Parathyroid adenoma (tissue), 2 donors: ENCODE results near the gene ITIH6.

Experiments used
- H2AFZ ChIP-seq: fragments of 300-600 bp; sonication (generic); one replicate; pipeline ENCODE4 v1.7.0; 2017; ENCODE audit warnings: antibody characterized with exemption, mild to moderate bottlenecking
- H3K27ac ChIP-seq: fragments of 300-600 bp; sonication (generic); one replicate; pipeline ENCODE4 v1.7.0; 2017
- H3K27me3 ChIP-seq: fragments of 300-600 bp; sonication (generic); one replicate; pipeline ENCODE4 v1.7.0; 2017; ENCODE audit warnings: low read length; ENCODE audit not compliant: control insufficient read depth, insufficient read depth
- H3K36me3 ChIP-seq: fragments of 300-600 bp; sonication (generic); one replicate; pipeline ENCODE4 v1.7.0; 2017; ENCODE audit warnings: low read length; ENCODE audit not compliant: control insufficient read depth, insufficient read depth
- H3K4me1 ChIP-seq: fragments of 300-600 bp; sonication (generic); one replicate; pipeline ENCODE4 v1.7.0; 2017; ENCODE audit warnings: control low read depth
- H3K4me2 ChIP-seq: fragments of 300-600 bp; sonication (generic); one replicate; pipeline ENCODE4 v1.7.0; 2017; ENCODE audit warnings: low read length
- H3K4me3 ChIP-seq: fragments of 300-600 bp; sonication (generic); one replicate; pipeline ENCODE4 v1.7.0; 2017; ENCODE audit warnings: low read depth, low read length
- H3K79me2 ChIP-seq: fragments of 300-600 bp; sonication (generic); one replicate; pipeline ENCODE4 v1.7.0; 2017; ENCODE audit warnings: control low read depth
- H3K9ac ChIP-seq: fragments of 300-600 bp; sonication (generic); one replicate; pipeline ENCODE4 v1.7.0; 2017; ENCODE audit warnings: mild to moderate bottlenecking
- H3K9me3 ChIP-seq: fragments of 300-600 bp; sonication (generic); one replicate; pipeline ENCODE4 v1.7.0; 2017; ENCODE audit warnings: low read length; ENCODE audit not compliant: control insufficient read depth
- TF ChIP-seq, protein P1 (sequence below): fragments of 300-600 bp; sonication (generic); IDR thresholded peaks from one replicate; pipeline ENCODE4 v1.7.0; 2017; ENCODE audit warnings: antibody characterized with exemption, mild to moderate bottlenecking
- donor health status: primary hyperparathyroidism.

ITIH6 gene

DNA sequence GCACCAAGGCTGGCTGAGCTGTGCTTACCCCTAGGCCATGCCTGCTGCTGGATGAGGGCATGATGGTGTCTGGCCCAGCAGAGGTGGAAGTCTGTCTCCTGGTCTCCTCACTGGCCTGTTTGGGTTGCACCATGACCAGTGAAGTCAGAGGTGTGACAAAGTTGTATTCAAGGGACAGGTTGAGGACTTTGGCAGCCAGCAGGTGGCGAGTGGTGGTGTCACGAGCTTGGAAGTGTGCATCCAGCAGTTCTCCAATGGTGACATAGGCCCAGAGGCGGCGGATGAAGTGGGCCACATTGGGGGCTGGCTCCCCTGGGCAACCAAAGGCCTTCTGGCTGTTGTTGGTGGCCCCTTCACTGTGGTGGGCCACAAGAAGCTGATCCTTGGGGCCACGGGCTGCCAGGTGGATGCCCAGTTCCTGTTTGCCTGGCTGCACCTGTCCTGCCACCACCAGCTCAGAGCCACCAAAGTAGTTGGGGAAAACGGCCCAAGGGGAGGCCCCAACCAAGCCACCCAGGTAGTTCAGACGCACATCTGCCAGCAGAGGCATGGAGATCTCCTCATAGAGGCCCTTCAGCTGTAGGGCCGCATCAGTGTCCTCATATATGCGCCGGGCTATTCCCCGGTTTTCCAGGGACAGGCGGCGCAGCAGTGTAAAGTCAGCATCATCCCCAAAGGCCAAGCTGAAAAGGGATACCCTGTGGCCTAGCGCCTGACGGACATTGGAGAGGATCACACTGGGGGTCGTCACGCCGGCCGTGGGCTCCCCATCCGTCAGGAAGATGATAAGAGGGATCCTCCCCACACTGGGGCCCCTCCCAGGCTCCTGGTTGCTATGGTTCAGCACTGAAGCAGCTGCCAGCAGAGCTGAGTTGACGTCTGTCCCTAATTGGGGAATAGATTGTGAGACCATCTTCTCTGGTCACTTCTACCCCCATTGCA lies 39.7 kb downstream of the ITIH6 start:
- H3K4me3 ChIP-seq, result no peak overlapping the region
- H3K9ac ChIP-seq, result no peak overlapping the region
- H3K4me1 ChIP-seq, result no peaks in the 10 kb centered on the region
- H3K79me2 ChIP-seq, result no peaks in the 10 kb centered on the region
- TF ChIP-seq, protein P1, sequence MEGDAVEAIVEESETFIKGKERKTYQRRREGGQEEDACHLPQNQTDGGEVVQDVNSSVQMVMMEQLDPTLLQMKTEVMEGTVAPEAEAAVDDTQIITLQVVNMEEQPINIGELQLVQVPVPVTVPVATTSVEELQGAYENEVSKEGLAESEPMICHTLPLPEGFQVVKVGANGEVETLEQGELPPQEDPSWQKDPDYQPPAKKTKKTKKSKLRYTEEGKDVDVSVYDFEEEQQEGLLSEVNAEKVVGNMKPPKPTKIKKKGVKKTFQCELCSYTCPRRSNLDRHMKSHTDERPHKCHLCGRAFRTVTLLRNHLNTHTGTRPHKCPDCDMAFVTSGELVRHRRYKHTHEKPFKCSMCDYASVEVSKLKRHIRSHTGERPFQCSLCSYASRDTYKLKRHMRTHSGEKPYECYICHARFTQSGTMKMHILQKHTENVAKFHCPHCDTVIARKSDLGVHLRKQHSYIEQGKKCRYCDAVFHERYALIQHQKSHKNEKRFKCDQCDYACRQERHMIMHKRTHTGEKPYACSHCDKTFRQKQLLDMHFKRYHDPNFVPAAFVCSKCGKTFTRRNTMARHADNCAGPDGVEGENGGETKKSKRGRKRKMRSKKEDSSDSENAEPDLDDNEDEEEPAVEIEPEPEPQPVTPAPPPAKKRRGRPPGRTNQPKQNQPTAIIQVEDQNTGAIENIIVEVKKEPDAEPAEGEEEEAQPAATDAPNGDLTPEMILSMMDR, result no peak
- H3K27me3 ChIP-seq, result no peaks in the 10 kb centered on the region
- H3K27ac ChIP-seq, result no peak overlapping the region
- H3K9me3 ChIP-seq, result no peaks in the 10 kb centered on the region
- no peak overlapping the region for H3K4me2 ChIP-seq
- H2AFZ ChIP-seq, result no peak overlapping the region
- H3K36me3 ChIP-seq, result no peaks in the 10 kb centered on the region

DNA sequence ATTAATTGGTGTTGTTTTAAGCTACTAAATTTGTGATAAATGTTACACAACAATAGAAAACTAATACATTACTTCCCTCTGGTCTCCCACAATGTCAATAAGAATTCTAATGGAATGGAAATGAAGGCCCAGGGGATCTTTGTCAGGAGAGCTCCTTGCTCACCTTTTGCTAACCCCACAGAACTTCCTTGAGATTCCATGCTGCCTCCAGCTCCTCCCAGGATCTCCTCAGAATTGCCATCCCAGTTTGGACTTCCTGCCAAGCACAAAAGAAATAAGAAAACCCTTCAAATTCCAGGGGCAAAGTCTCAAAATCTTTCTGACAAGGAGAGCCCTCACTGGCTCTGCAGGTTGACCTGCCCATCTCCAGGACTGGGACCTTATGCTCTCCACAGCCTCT lies 43.2 kb downstream of the ITIH6 start:
- no peak overlapping the region for H3K27ac ChIP-seq
- no peak overlapping the region for H3K4me2 ChIP-seq
- H3K27me3 ChIP-seq, result no peaks in the 10 kb centered on the region
- no peak overlapping the region for H3K9ac ChIP-seq
- no peaks in the 10 kb centered on the region for H3K79me2 ChIP-seq
- H3K4me1 ChIP-seq, result no peaks in the 10 kb centered on the region
- no peak overlapping the region for H2AFZ ChIP-seq
- no peak overlapping the region for H3K4me3 ChIP-seq
- TF ChIP-seq, protein P1, result no peak
- H3K9me3 ChIP-seq, result no peaks in the 10 kb centered on the region
- no peaks in the 10 kb centered on the region for H3K36me3 ChIP-seq

DNA sequence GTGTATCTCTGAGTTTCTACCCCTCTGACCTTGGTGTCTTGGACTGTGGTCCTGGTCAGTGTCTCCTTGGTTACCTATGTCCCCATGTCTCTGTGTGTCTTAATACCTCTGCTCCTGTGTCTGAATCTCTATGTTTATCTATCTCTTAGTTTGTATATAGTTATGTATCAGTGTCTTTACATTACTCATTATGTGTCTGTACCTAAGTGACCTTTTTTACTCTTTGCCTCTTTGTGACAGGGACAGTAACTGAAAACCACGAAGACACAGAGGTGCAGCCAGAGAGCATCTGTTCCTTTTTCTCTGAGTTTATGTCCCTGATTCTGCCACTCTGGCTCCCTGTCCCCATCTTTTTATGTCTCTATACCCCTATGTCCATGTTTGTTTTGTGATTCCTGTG lies 49.4 kb downstream of the ITIH6 start:
- Histone ChIP-seq H3K27ac (no peak overlapping the region), H3K9me3 (no peaks in the 10 kb centered on the region), H3K4me3 (no peak overlapping the region), H2AFZ (peak overlapping the region; percentile 15), H3K4me2 (no peak overlapping the region), H3K79me2 (no peaks in the 10 kb centered on the region), H3K4me1 (peaks cover 4% of the 10 kb centered on the region), H3K9ac (no peak overlapping the region), H3K27me3 (no peaks in the 10 kb centered on the region), H3K36me3 (no peaks in the 10 kb centered on the region)
- TF ChIP-seq, protein P1, result no peak

DNA sequence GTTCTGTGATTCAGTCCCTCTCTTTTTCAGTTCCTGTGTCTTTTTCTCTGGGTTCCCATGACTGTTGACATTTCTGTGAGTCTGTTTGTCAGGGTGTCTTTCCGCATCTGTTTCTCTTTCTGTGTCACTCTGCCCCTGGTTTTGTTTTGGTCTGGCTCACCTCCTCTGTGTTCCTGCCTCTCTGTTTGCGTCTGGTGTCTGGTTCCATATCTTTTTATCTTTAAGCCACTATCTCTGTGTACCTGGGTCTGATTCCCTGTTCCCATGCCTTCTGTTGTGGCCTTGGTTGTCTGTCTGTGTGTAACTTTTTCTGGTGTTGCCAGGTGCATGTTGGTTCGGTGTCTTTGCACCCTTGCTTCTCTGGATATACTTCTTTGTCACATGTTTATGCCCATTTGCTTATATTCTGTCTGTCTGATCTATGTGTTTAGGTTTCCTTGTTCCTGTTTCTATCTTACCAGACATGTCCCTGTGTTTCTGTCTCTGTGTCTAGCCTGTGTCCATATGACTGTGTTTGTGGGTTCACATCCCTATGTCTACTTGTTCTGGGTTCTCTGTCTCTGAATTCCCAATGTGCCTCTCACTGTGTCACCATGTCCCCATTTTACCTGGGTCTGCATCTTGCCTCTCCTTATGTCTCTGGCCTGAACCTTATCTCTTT lies 50.2 kb downstream of the ITIH6 start:
- TF ChIP-seq, protein P1, result no peak
- H3K9me3 ChIP-seq, result no peaks in the 10 kb centered on the region
- no peaks in the 10 kb centered on the region for H3K27me3 ChIP-seq
- no peaks in the 10 kb centered on the region for H3K79me2 ChIP-seq
- no peaks in the 10 kb centered on the region for H3K36me3 ChIP-seq
- H3K4me1 ChIP-seq, result peaks cover 4% of the 10 kb centered on the region
- no peak overlapping the region for H3K4me3 ChIP-seq
- H3K4me2 ChIP-seq, result no peak overlapping the region
- H2AFZ ChIP-seq, result peak overlapping the region; percentile 69
- no peak overlapping the region for H3K9ac ChIP-seq
- peak overlapping the region; percentile 32 for H3K27ac ChIP-seq
